IPS-11a (cell line): Measurements from ENCODE around the gene TTC1.
"Not testable (repeated sequence)": the region's sequence is repeated elsewhere in the genome, so short reads cannot be mapped to it uniquely, and the experiment has no call there.

Experiments
- H3K4me3 ChIP-seq: one replicate; pipeline ENCODE4 v1.5.1; 2013; ENCODE audit warnings: low read depth, low read length, control low read depth

The TTC1 gene

DNA sequence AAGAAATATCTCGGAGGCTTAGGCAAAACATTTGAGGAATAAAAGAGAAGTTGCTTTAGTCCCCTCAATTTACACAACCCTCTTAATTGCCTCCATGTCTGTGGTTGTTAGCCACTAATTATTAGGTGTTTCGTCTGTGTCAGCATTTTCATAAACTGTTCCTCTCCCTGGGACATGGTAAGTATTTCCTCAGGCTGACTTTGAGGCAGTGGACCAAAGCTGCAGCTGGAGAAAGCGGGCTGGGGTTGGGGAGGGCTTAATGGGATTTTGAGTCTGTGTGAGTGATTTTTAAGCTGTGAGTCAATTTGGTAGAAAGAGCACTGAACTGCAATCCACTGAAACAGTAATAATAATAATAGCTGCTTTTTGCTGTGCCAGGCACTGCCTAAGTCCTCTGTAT is 13.0 kb upstream of the TTC1 start:
- no peak overlapping the region for H3K4me3 ChIP-seq

DNA sequence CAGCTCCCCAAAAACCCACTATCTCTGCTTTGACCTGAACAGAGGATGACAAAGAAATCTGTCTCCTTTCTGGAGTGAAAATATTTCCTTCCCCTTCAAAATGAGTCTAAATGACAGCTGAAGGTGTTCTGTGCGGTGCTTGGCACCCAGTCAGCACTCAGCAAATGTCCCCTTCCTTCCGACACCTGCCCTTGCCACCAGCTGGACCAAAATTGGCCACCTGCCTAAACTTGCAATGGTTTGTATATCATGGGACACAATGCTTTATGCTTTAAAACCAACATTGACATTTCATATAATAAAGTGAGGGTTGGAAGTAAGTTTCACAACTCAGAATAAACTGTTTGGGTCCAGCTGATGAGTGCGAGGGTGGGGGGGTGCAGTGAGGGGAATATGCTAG is 7.5 kb upstream of the TTC1 start:
- H3K4me3 ChIP-seq = no peak overlapping the region

DNA sequence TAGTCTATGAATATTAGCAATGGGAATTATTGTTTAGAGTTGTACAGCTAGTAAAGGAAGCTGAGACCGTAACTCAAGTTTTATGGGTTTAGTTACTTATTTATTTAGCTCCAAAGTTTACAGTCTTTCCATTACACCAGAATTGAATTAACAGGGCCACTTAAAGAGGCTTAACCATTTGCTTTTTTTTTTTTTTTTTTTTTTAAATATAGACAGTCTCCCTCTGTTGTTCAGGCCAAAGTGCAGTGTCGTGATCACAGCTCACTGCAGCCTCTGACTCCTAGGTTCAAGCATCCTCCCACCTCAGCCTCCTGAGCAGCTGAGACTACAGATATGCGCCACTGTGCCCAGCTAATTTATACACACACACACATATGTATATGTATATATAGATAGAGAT is 1.4 kb upstream of the TTC1 start:
- no peak overlapping the region for H3K4me3 ChIP-seq

DNA sequence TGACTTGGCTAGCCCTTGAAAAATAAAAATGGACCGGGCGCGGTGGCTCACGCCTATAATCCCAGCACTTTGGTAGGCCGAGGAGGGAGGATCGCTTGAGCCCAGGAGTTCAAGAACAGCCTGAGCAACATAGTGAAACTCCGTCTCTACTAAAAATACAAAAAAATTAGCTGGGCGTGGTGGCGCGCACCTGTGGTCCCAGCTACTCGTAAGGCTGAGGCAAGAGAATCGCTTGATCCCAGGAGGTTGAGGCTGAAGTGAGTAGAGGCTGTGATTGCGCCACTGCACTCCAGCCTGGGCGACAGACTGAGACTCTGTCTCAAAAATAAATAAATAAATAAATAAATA is 436 bp upstream of the TTC1 start:
- not testable (repeated sequence) for H3K4me3 ChIP-seq

DNA sequence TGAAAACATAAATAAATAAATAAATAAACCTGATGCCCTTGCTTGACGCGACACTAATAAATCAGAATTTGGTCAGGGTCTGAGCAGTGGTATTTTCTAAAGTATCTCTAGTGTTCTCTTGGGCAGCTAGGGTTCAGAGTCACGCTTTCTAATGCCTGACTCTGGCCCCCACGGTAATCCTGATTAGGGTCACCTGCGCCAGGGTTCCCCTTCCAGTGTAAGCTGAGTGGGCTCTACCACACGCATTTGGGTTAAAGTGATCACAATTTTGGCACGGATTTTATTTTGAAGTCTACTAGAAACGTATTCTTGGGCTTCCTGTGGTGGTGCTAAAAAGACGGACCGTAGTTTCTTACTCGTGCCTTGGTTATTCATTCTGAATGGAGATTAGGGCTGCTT is 651 bp downstream of the TTC1 start:
- H3K4me3 ChIP-seq = peak overlapping the region; percentile 100

DNA sequence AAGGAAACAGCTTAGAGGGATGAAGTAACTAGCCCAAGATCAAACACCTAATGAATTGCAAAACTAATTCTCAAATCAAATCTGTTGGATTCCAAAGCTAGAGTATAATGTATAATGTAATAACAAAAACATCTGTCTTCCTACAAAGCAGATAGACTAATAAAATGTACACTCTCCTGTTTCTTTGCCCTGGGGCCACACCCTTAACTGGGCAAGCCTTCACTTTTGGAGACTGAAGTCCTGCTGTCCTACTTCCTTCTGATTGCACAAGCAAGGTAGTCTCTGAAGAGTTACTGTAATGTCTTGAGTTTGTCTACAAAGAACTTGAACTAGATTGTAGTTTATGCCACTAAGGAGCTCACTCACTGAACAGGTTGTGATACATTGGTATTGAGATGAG is 2.5 kb downstream of the TTC1 start:
- H3K4me3 ChIP-seq = no peak overlapping the region

DNA sequence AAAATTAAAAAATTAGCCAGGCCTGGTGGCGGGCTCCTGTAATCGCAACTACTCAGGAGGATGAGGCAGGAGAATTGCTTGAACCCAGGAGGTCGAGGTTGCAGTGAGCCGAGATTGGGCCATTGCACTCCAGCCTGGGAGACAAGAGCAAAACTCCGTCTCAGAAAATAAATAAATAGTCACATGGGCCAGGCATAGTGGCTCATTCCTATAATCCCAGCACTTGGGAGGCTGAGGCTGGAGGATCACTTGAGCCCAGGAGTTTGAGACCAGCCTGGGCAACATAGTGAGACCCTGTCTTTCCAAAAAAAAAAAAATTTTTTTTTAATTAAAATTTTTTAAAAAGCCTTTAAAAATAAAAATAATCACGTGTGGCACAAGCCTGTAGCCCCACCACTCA is 5.3 kb downstream of the TTC1 start:
- H3K4me3 ChIP-seq = not testable (repeated sequence)

DNA sequence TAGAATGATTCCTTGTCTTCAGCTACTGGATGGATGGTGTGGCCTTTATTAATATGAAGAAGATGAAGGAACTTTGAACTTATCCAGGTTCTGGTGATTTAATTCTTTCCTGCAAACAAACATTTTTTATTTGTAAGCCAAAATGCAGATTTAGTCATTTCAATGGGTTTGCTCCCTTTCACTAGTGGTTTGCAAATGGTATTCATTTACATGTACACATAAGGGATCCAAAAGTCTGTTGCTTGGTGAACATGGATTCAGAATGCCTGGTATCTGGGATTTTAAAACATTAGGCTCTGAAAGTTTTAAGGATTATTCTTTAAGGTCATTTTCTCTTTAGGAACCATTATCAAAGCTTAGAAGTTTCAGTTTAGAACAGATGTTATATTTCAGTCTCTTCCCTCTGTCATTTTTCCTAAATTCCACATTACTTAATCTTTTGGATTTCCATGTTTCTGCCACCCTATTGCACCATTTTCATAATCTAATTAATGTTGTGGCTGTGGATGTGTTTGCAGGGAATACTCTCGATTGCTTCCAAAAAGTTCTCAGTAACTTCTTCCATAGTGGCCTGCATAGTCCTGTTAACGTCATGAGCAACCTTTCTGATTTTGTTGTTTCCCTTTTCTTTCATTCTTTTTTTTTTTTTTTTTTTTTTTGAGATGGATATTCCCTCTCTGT is 10.1 kb downstream of the TTC1 start:
- no peak overlapping the region for H3K4me3 ChIP-seq

DNA sequence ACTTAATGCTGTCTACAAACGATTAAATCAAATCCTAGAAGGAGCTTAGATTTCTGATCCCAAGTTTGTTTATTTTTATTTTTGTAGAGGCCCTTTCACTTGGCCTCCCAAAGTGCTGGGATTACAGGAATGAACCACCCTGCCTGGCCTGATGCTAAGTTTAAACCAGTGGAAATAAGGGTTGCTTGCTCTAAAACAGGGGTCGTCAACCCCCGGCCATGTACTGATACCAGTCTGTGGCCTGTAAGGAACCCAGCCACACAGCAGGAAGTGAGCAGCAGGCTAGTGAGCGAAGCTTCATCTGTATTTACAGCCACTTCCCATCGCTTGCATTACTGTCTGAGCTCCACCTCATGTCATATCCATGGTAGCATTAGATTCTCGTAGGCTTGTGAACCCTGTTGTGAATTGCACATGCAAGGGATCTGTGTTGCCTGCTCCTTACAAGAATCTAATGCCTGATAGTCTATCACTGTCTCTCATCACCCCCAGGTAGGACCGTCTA is 11.4 kb downstream of the TTC1 start:
- no peak overlapping the region for H3K4me3 ChIP-seq

DNA sequence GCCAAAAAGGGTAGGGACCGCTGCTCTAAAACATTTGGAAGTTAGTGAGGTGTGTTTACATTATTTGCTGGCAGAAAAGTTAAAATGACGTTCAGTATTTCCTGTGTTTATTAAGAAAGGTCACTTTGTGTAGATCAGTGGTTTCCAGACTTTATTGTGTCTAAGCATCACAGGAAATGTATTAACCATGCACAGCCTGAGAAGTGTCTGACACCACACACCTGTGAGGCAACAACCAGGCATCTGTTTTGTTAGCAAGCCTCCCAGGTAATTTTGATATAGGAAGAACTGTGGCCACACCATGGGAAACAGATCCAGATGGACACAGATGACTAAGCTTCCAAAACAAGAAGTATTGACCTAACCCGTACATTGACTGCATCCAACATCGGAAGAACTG is 12.0 kb downstream of the TTC1 start:
- no peak overlapping the region for H3K4me3 ChIP-seq

DNA sequence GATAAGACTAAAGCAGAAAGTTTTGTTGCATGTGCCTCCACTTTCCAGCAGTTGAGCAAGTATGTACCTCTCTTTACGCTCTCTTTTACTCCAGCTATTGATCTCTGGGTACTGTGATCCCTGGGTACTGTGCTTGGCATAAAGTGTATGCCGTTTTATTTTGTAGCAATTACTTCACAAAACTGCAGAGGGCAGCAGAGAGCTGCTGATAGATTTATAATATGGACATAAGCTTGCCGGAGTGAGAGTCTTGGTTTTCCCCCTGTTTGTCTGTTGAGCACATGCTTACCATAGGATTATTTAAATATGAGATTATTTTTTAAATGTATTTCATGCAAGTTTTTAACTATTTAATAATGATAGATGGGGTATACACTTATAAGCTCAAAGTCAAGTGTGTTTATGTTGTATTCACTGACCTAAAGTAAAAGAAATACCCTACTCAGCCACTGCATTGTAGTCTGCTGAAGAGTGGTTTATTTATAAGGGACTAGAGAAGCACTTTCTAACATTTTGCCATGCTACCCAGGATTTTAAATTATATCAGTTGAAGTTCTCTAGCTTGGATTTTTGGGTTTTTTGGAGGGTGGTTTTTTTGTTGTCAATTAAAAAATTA is 13.0 kb downstream of the TTC1 start:
- no peak overlapping the region for H3K4me3 ChIP-seq

DNA sequence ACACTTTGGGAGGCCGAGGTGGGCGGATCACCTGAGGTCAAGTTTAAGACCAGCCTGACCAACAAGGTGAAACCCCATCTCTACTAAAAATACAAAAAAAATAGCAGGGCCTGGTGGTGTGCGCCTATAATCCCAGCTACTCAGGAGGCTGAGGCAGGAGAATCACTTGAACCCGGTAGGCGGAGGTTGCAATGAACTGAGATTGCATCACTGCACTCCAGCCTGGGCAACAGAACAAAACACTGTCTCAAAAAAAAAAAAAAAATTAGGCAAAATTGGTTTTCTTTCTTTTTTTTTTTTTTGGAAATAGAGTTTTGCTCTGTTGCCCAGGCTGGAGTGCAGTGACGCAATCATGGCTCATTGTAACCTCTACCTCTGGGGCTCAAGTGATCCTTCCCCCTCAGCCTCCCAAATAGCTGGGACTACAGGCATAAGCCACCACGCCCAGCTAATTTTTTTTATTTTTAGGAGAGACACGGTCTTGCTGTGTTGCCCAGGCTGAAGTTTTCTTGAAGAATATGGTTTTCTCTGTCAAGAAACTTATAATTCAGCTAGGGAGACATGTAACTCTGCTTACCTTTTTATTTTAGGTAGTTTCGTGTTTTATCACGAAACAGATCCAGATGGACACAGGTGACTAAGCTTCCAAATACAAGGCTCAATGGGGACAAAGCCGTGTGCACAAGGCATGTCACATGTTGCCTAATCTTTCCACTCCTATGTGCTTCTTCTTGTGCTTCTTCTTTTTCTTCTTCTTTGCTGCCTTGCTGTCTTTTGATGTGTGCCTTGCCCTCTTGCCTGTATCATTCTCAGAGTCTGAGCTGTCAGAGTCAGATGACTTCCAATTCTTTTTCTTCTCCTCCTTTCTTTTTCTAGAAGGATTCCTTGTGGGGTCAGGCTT is 14.3 kb downstream of the TTC1 start:
- no peak overlapping the region for H3K4me3 ChIP-seq

DNA sequence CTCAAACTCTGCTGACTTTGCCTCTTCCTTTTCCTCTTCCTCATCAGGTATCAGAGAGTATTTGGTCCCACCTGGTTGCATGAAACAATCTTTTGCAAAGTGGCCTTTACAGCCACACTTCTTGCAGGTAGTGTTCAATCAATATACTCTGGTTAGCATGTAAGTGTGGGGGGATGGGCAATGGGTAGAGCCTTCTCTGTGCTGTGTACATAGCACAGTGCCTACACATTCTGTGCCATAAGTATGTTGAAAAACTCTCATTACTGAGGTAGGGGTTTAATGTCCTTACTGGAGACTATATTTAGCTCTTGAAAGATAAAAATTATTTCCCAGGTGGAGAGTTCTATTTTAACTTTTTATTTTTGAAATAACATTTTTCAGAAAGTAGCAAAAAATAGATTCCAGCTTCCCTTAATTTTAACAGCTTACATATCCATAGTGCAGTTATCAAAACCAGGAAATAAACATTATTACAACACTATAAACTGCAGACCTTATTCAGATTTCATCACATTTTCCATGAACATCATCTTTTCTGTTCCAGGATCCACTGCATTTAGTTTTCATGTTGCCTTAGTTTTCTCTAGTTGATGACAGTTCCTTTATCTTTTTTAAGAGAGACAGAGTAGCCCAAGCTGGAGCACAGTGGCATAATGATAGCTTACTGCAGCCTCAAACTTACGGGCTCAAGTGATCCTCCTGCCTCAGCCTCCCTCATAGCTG is 15.1 kb downstream of the TTC1 start:
- no peak overlapping the region for H3K4me3 ChIP-seq

DNA sequence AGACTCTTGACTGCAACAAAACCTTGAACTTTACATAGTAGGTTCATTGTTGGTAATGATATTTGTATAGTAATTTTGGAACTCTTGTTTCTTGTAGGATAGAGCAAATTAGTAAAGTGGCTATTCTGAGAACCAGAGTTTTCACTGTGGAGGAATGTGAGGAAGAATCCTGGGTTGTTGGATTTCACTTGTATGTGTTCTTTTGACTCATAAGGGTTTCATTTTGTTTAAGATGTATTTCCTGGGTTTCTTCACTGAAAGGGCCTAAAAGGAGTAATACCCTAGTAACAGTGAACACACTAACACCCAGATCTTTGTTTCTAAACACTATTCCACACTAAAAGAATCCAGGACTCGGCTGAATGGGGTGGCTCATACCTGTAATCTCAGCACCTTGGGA is 20.1 kb downstream of the TTC1 start:
- no peak overlapping the region for H3K4me3 ChIP-seq

DNA sequence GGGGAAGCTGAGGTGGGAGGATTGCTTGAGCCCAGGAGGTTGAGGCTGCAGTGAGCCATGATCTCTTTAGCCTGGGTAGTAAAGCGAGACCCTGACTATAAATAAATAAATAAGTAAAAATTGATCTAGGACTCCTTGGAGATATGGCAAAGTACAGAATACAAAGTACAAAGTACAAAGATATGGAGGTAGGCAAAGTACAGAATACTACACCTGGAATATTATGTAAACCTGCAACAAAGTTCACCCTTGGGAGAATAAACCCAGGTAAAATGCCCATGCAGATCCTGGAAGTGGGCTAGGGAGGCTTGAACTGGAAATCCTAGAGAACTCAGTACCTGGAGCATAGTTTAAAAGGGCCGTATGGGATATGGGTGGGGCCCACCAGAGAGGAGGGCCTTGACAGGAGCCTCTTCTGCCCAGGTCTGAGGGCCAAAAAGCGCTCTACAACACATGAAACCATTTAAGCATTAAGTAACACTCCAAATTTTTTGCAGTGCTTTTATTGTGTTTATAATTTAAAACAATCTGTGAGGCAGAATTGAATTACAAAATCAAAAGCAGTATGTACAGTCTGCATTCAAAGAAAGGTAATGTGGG is 20.7 kb downstream of the TTC1 start:
- H3K4me3 ChIP-seq = no peak overlapping the region

DNA sequence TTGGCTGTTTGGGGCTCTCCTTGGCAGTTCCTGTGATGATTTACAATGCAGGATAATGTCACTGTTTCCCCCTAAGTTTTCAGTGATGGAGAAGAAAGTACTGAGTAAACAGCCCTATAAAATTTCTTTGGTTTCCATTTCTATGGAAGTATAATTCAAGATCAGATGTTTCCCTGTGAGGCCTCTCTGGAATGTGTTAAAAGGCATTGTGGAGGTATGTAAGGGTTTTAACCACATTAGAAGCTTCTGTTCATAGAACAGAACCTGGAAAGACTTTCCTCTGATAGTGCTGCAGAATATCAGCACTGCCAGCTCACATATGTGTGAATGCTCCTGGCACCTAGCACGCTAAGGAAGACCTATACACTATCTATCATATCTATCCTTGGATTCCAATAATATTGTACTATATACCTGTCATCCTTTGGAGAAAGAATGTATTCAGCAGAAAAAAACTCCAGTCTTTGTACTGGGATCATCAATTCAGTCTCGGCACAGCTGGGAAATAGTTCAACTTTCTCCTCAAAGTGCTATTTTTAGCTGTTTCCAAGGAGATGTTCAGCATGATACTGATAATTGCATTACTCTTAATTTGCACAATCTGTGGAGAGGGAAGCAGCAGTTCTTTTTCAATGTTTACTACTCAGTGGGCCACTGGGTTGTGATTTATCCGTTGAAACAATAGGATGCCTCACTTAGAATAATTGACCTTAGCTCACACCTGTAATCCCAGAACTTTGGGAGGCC is 21.9 kb downstream of the TTC1 start:
- H3K4me3 ChIP-seq = no peak overlapping the region

DNA sequence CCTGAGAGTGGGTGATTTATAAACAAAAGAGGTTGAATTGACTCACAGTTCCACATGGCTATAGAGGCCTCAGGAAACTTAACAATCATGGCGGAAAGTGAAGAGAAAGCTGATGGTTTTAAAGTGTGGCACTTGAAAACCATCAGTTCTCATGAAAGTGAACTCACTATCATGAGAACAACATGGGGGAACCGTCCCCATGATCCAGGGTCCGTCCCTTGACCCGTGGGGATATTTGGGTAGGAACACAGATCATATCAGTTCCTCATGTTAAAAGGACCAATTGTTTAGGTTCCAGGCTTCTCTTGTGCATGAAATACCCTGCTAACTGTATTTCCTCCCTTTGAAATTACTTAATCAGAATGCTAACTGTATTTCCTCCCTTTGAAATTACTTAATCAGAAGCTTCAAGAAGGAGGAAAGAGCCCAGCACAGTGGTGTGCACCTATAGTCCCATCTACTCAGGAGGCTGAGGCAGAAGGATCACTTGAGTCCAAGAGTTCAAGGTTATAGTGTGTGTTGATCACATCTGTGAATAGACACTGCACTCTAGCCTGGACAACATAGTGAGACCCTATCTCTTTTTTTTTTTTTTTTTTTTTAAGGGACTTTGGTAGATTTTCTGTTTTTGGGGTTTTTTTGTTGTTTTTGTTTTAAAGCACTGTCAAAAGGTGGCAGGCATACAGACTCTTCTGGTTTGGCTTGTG is 24.8 kb downstream of the TTC1 start:
- H3K4me3 ChIP-seq = no peak overlapping the region

DNA sequence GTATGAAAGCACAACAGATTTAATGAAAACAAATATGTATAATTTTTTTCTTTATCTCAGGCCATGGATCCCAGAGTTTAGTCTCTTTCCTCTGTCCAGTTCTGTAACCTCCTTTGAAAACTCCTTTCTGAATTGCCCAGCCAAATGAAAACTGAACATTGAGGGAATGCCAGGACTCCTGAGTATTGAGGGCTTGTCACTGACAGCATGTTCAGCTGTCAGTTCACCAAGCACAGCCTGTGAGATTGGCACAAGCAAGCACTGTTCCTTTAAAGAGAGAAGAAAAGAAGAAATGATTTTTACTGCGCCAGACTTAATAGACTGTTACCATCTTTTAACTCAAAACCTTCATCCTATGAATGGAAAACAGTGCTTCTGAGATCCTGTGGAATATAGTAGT is 27.3 kb downstream of the TTC1 start:
- H3K4me3 ChIP-seq = no peak overlapping the region

DNA sequence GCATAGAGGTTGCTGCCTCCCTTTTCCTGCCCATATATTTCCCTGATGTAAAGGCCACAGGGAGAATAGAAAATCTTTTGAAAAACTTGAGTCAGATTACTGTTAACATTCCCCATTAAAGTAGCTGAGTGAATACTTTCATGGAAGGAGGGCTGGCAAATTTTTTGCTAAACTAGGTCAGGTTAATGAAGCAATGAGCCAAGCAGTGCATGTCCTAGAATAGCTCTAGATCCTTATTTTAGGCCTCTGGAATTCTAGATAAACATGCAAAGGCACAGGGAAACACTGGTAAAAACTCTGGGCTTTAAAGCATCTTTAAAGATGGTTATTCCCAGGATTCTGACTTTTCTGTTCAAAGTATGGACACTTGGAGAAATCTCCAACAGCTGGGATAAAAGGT is 27.9 kb downstream of the TTC1 start:
- H3K4me3 ChIP-seq = no peak overlapping the region
